OCI-M2 (cell line): ENCODE measurements around the gene PLGLB1.
"Not testable (repeated sequence)": the region's sequence is repeated elsewhere in the genome, so short reads cannot be mapped to it uniquely, and the experiment has no call there.

ENCODE experiments used
- DNase-seq: peaks from one replicate; lab custom pipeline; 2025; ENCODE audit not compliant: unreplicated experiment; lab: John Stamatoyannopoulos, UW

Gene PLGLB1

GRCh38 chr2:87021744-87022143 is at the start of gene PLGLB1:
TSS of gene PLGLB1 (minus strand) at chr2:87021844. CDS start at chr2:87021783, 61 bp downstream.
- not testable (repeated sequence) for DNase-seq

GRCh38 chr2:87064305-87064704 is 42.7 kb upstream of the PLGLB1 start:
- not testable (repeated sequence) for DNase-seq

DNA sequence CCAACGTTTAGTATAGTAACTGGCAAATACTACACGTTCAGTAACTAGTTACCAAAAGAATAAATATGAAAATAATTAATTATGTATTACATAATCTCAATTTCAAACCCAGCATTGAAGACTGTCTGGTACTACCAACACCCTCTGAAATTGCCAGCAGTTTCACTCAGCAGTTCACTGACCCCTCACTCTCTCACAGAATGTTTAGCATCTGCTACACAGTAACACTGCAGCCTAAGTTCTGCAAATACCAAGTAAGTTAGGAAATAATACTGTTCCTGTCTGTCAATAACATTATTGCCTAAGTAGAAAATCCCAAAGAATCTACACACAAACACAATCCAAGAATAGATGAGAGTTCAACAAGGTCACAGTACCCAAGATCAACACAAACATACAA is 41.8 kb upstream of the PLGLB1 start:
- not testable (repeated sequence) for DNase-seq

- not testable (repeated sequence) for DNase-seq
Observed at GRCh38 chr2:87061519-87061918, 39.9 kb upstream of the PLGLB1 start.

DNA sequence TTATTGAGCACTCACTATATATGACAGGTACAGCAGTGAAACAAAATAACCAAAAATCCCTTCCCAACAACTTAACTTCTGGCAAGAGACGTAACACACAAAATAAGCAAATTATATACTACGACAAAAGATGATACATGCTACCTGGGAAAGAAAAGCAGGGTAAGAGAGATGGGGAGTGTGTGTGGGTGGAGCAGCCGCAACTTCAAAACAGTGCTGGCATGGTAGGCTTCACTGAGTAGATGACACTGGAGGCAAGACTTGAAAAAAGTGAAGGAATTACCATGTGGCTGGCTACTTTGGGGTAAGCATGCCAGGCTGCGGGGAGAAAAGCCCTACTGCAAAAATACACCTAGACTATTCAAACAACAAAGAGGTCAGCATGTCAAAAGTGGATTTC is 36.0 kb upstream of the PLGLB1 start:
- not testable (repeated sequence) for DNase-seq

- not testable (repeated sequence) for DNase-seq
Observed at GRCh38 chr2:87056843-87057242, 35.2 kb upstream of the PLGLB1 start.

- DNase-seq: not testable (repeated sequence)
Observed at GRCh38 chr2:87056435-87056834, 34.8 kb upstream of the PLGLB1 start.

DNA sequence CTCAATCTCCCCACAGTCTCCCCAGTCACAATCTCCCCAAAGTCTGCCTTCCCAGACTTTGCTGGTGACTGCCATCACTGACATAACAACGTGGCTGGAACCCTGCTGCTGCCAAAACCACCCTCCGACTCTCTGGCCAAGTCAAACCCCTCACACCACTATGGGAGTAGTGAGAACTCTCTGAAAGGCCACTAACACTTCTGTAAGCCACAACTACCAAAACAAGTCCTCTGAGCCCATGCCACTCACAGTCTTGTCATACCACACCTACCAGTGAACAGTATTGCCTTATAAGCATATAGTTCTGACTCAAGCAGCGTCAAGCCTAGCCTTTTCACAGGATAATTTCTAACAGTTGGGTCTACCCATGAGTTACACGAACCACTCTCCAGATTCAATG is 32.7 kb upstream of the PLGLB1 start:
- not testable (repeated sequence) for DNase-seq

DNA sequence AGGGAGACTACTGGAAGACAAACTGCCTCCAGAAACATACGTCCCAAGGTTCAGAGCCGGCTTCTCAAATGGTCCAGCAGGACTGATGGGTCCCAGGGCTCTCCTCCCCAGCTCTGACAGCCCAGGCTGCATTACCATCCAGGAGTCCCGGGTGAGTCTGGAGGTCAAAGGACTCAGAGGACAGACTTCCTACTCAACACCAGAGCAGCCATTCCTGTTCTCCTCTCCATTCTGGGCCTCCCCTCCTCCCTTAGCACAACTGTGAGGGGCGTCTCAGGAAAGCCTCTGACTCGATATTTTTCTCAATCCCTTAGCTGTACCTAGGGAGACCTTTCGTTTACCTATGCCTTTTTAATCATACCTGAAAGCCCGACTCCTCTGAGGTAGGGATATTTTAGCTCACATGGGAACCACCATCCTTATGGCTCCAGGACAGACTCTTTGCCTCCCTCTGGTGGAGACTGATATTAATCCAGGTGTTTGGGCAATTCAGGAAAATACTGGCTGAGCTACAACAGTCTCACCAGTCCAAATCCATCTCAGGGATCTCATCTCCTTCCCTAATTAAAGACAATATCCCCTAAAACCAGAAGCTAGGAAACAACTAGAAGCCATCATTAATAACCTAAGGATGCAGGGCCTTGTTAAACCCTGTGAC is 19.8 kb upstream of the PLGLB1 start:
- DNase-seq: not testable (repeated sequence)

- DNase-seq: not testable (repeated sequence)
Observed at GRCh38 chr2:87028607-87029006, 7.0 kb upstream of the PLGLB1 start.

GRCh38 chr2:87026816-87027215 is 5.2 kb upstream of the PLGLB1 start:
- not testable (repeated sequence) for DNase-seq

GRCh38 chr2:87025927-87026326 is 4.3 kb upstream of the PLGLB1 start:
- not testable (repeated sequence) for DNase-seq

GRCh38 chr2:87023988-87024615 is 2.5 kb upstream of the PLGLB1 start:
- not testable (repeated sequence) for DNase-seq

DNA sequence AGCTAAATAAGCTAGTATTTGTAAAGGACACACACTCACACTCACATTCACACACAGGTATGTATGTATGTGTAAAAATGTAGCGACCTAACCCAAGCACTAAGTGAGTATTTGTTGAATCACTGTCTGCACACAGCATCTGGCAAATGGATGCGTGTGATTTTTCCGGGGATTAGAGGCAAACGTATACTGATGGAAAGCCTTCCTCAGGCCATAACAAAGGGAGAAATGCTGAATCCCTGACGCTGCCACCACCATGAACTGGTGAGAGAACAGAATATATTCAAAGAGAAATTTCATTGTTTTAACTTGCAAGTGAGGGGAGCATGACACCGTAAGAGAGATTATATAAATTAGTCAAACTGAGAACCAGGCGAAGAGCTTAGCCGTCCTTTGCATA is 601 bp downstream of the PLGLB1 start:
- not testable (repeated sequence) for DNase-seq

GRCh38 chr2:87019053-87019452 is 2.6 kb downstream of the PLGLB1 start:
- DNase-seq: not testable (repeated sequence)

- not testable (repeated sequence) for DNase-seq
Observed at GRCh38 chr2:87014489-87015169, 7.0 kb downstream of the PLGLB1 start.

DNA sequence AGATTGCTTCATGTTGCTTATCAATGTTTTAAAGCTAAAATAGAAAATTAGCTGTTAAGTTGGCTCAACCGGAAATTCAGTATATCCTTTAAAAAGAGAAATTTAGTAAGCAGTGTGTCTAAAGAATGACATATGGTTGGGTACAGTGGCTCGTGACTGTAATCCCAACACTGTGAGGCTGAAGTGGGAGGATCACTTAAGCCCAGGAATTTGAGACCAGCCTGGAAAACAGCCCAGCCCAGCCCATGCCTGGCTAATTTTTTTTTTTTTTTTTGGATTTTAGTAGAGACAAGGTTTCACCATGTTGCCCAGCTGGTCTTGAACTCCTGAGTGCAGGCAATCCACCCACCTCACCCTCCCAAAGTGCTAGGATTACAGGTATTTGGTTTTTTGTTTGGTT is 17.2 kb downstream of the PLGLB1 start:
- DNase-seq: not testable (repeated sequence)
